Stimulated activated CD4-positive, alpha-beta T cell treated with anti-CD3 and anti-CD28 coated beads, TNF-alpha, amount 100 ng/mL, for 1 hour (primary cell): ENCODE results near the gene CERS4.
"Not testable (repeated sequence)": the region's sequence is repeated elsewhere in the genome, so short reads cannot be mapped to it uniquely, and the experiment has no call there.

Experiments used
- DNase-seq, 3 donors: peaks; one replicate each; pipeline ENCODE4 v3.0.0-alpha.2; 2020; ENCODE audit warnings: low read depth in 3 of 3, low spot score in 1 of 3

The CERS4 gene

GRCh38 chr19:8208922-8209461 is at the start of gene CERS4:
CERS4 (plus strand) TSS chr19:8209370; CDS start chr19:8251077, 41,707 bp downstream.
- peak; percentile 38 to 75 (median 42) for DNase-seq

GRCh38 chr19:8161135-8161646 is 48.0 kb upstream of the CERS4 start:
- DNase-seq = no peak

GRCh38 chr19:8163759-8164158 is 45.4 kb upstream of the CERS4 start:
- DNase-seq = no peak

- no peak for DNase-seq
Measured at GRCh38 chr19:8167985-8168384, 41.2 kb upstream of the CERS4 start.

GRCh38 chr19:8168537-8168936 is 40.6 kb upstream of the CERS4 start:
- DNase-seq = no peak

- no peak for DNase-seq
Measured at GRCh38 chr19:8174706-8175105, 34.5 kb upstream of the CERS4 start.

GRCh38 chr19:8180018-8180417 is 29.2 kb upstream of the CERS4 start:
- no peak for DNase-seq

- no peak for DNase-seq
Measured at GRCh38 chr19:8184274-8184673, 24.9 kb upstream of the CERS4 start.

- no peak for DNase-seq
Measured at GRCh38 chr19:8185343-8186068, 23.7 kb upstream of the CERS4 start.

- DNase-seq = no peak
Measured at GRCh38 chr19:8192221-8192820, 16.8 kb upstream of the CERS4 start.

GRCh38 chr19:8194528-8195267 is 14.5 kb upstream of the CERS4 start:
- peak in 1 of 3 donors; percentile 3 for DNase-seq

- no peak for DNase-seq
Measured at GRCh38 chr19:8196271-8196927, 12.8 kb upstream of the CERS4 start.

- not testable (repeated sequence) for DNase-seq
Measured at GRCh38 chr19:8203288-8204120, 5.7 kb upstream of the CERS4 start.

GRCh38 chr19:8204961-8205360 is 4.2 kb upstream of the CERS4 start:
- DNase-seq = no peak

GRCh38 chr19:8206147-8207087 is 2.8 kb upstream of the CERS4 start:
- DNase-seq = no peak

GRCh38 chr19:8207326-8207725 is 1.8 kb upstream of the CERS4 start:
- not testable (repeated sequence) for DNase-seq

GRCh38 chr19:8208119-8208921 is 850 bp upstream of the CERS4 start:
- DNase-seq = no peak
